ENCODE measurements around the gene DNAH10.

DNAH10 gene

GRCh38 chr12:123948796-123949769 is 187.0 kb downstream of the DNAH10 start:
- DNase-seq (ENCODE audit: low read depth), result no peak

GRCh38 chr12:123949770-123950165 is 187.7 kb downstream of the DNAH10 start:
- no peak for DNase-seq (ENCODE audit: low read depth)

GRCh38 chr12:123950476-123951349 is 188.6 kb downstream of the DNAH10 start:
- DNase-seq (ENCODE audit: low read depth), result no peak

GRCh38 chr12:123951467-123951866 is 189.4 kb downstream of the DNAH10 start:
- no peak for DNase-seq (ENCODE audit: low read depth)

GRCh38 chr12:123952037-123952436 is 189.9 kb downstream of the DNAH10 start:
- no peak for DNase-seq (ENCODE audit: low read depth)

GRCh38 chr12:123954647-123955350 is 192.7 kb downstream of the DNAH10 start:
- DNase-seq (ENCODE audit: low read depth), result no peak

DNA sequence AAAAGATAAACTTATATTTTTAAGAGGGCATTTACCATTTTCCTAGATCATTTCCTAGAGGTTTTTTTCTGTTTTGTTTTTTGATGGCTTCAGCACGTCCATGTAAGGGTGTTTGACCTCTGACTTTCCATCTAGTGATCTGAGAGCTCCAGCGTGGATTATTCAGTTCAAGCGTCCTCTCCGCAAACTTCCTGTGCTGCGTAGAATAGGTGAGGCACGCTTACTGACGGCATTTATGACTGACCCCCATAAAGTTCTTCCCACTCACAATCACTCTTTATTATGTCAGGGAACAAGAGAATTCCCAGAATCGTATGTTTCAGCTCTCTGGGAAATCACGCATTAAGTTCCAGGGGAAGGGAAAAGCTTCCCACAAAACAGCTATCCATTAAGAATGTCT is 194.1 kb downstream of the DNAH10 start:
- no peak for DNase-seq (ENCODE audit: low read depth)

DNA sequence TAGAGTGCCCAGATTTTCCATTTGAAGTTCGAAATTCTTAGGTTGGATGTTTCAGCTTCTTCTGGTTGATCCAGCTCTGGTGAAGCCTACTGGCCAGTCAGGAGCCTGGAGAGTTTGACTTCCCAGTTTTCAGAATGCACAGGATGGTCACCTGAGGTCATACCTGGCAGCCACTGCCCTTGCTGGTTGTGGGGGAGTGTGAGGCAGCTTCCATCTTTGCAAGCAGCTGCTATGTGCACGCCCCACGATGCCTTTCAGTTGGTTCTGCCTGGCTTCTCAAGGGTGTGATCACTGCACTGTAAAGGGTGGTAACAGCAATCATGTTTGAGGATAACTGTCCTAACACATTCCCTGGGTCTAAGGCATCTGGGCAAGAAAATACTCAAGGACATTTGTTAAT is 195.1 kb downstream of the DNAH10 start:
- no peak for DNase-seq (ENCODE audit: low read depth)

DNA sequence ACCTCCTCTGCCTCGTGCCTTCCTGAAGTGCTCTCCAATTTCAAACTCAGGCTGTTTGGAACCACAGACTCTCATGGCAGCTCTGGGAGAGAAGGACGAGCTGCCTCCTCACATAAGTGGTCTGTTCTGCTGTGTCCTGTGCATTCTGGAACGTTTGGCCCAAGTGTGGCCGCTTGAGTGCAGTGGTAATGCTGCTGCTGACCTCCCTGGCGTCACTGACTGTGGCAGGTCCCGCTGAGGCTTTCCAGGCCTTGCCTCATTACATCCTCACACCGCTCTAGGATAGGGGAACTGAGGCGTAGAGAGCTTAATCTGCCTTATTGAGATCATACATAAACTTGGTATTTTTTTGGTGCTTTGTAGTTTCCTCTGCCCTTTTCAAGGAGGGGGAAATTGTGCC is 196.4 kb downstream of the DNAH10 start:
- DNase-seq (ENCODE audit: low read depth), result no peak

GRCh38 chr12:123958876-123959275 is 196.8 kb downstream of the DNAH10 start:
- no peak for DNase-seq (ENCODE audit: low read depth)

GRCh38 chr12:123960029-123960735 is 198.1 kb downstream of the DNAH10 start:
- DNase-seq (ENCODE audit: low read depth), result no peak

DNA sequence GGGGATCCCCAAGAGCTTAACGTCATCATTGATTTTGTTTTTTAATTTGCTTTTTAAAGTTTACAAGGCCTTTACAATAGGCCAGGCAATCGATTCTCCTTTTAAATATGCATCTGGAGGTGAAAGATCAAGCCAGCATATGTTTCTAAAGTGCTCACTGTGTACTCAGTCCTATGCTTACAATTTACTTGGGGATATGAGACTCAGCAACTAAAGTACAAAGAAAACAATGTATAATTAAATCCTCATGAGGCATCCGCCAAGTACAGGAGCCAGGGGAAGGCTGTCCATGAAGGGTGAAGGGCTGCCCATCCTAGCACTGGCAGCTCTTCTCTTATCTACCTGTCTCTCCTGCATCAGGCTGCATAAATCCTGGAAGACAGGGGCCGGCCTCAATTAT is 198.8 kb downstream of the DNAH10 start:
- no peak for DNase-seq (ENCODE audit: low read depth)

- no peak for DNase-seq (ENCODE audit: low read depth)
Observed at GRCh38 chr12:123961585-123962345, 199.7 kb downstream of the DNAH10 start.

- no peak for DNase-seq (ENCODE audit: low read depth)
Observed at GRCh38 chr12:123962513-123962912, 200.4 kb downstream of the DNAH10 start.

DNA sequence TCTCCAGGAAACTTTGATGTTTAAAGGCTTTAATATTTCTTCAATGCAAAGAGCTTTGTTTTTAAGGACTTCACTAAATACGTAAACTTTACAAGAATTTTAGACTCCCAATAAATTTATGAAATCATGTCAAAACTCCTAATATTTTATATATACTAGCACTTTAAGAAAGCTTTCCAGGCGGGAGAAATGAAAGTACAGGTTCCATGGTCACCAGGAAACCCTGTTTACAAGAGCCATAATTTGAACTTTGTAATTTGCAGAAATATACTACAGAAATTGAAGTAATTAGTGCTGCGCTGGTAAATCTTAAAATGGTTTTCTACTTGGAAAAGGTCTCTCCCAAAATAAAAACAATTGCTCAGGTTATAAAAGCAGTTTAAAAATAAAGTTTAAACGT is 201.7 kb downstream of the DNAH10 start:
- DNase-seq (ENCODE audit: low read depth), result no peak

DNA sequence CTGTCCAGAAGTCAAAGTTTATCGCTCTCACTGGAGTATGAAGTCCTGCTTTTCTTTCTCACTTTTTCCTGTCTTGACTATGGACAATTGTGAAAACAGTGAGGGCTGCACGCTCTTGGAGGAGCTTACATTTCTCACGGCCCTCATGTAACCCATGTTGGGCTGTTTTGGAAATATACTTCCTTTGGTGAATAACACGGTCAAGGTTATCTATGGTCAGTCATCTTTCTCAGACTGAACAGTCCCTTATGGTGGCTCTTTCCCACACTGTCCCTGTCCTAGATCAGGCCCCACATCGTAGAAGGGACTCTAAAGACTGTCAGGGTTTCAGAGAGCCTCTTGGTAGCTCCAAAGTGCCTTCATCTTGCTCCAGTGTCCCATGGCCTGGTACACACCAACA is 203.3 kb downstream of the DNAH10 start:
- no peak for DNase-seq (ENCODE audit: low read depth)

DNA sequence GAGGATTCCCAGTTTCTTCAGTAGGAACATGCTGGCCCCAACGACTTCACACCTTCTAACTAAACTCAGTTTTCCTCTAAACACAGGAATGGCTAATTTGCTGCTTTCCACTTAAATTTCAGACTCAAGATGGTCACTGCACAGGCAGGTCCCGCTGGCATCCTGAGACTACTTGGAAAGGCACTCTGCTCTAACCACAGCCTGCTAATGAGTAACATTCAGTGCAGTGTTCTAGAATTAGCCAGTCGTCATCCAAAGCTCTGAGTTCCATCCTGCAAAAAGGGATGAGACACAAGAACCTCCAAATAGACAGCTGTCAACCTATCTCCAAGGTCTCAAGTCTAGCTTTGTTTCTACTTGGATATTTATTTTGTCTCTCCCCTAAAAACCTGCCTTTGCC is 204.5 kb downstream of the DNAH10 start:
- DNase-seq (ENCODE audit: low read depth), result no peak

DNA sequence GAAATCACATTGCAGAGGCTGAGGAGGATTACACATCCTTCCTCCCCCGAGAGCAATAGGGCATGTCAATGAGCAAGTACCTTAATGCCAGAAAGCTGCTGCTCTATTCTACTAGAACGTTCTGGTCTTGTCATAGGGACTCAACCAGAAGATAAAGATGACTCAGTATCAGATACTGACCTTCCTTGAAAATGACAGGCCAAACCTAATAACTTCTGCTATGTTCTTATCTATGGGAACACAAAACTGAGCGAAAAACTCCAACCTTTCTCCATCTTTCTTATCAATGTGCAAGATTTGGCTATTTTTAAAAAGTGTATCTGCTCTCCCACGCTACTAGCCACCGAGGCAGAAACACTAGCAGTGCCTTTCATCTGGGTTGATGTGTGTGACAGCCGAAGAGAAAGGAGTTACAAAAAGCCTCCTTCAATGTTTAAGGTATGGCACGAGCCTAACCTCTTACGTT is 205.1 kb downstream of the DNAH10 start:
- no peak for DNase-seq (ENCODE audit: low read depth)

- DNase-seq (ENCODE audit: low read depth), result no peak
Observed at GRCh38 chr12:123971449-123971769, 209.3 kb downstream of the DNAH10 start.

GRCh38 chr12:123971770-123972456 is 209.8 kb downstream of the DNAH10 start:
- DNase-seq (ENCODE audit: low read depth), result peak; percentile 6
